Myocyte (in vitro differentiated cells): Measurements from ENCODE around the gene RBM33. TPM values are rescaled to one million over a fixed set of nuclear protein-coding genes. Genes with fewer than 3 reads are reported as not detected.
"Not testable (repeated sequence)": the region's sequence is repeated elsewhere in the genome, so short reads cannot be mapped to it uniquely, and the experiment has no call there.

ENCODE experiments used
- DNase-seq: peaks from one replicate; pipeline ENCODE4 v3.0.0-alpha.2; 2012; ENCODE audit warnings: low read depth
- total RNA-seq: library from RNA; depleted of rRNA; stranded (reverse); fragments of >200 nt; gene quantifications from 2 replicates; pipeline ENCODE4 v1.2.3, GENCODE V29; 2014

RBM33 gene
- total RNA-seq, 1 donor from 2014 or later, result 29.4 TPM

- DNase-seq, result not testable (repeated sequence)
These were observed 43.8 kb downstream of the RBM33 start for GRCh38 chr7:155688237-155688636.

DNA sequence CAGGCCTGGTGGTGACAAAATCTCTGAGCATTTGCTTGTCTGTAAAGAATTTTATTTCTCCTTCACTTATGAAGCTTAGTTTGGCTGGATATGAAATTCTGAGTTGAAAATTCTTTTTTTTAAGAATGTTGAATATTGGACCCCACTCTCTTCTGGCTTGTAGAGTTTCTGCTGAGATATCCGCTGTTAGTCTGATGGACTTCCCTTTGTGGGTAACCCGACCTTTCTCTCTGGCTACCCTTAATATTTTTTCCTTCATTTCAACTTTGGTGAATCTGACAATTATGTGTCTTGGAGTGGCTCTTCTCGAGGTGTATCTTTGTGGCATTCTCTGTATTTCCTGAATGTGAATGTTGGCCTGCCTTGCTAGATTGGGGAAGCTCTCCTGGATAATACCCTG lies 46.2 kb downstream of the RBM33 start:
- DNase-seq, result not testable (repeated sequence)

GRCh38 chr7:155692317-155692716 lies 47.9 kb downstream of the RBM33 start:
- DNase-seq, result no peak

DNA sequence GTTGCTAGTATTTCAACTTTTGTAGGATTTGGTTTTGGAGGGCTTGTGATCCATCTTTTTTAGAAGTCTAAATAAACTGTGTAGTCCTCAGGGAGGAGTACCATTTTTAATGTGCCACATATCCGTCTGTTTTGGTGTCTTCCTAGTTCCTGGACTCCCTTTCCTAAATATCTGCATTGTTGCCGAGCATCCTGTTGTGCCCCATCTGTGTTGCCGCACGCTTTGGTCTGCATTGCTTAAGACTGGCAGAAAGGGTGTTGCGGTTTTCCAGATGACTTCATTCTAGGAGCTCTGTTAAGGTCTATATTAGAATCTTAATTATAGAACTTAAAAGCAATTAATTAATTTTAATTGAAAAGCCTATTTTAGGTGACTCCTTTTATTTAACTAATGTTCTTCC lies 49.4 kb downstream of the RBM33 start:
- DNase-seq, result no peak

GRCh38 chr7:155694851-155695250 lies 50.4 kb downstream of the RBM33 start:
- peak; percentile 44 for DNase-seq

DNA sequence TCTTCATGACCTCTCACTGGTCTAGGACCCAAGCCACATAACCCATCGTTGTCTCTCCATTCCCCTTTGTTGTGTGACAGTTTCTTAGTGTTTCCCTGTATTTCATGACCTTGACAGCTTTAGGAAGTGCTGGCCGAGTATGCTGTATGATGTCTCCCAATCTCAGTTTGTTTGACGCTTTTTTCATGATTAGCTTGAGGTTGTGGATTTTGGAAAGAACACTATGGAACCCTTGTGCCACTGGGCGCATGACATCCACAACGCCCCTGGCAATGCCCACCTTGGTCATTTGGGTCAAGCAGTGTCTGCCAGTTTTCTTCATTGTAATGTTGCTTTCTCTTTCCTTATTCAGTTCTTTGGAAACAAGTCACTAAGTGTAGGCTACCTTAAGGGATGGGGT lies 52.3 kb downstream of the RBM33 start:
- DNase-seq, result no peak

DNA sequence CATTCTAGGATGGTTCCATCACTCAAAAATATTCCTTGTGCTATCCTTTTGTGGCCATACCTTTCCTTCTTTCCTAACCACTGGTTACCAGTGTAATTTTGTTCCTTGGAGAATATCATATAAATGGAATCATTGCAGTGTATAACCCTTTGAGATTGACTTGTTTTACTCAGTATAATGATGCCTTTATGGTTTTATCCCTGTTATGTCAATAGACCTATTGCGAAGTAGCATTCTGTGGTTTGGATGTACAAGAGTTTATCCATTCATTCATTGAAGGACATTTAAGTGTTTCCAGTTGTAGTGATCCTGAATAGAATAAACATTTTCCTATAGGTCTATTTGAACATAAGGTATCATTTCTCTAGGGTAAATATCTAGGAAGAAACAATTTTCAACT lies 54.2 kb downstream of the RBM33 start:
- DNase-seq, result no peak

DNA sequence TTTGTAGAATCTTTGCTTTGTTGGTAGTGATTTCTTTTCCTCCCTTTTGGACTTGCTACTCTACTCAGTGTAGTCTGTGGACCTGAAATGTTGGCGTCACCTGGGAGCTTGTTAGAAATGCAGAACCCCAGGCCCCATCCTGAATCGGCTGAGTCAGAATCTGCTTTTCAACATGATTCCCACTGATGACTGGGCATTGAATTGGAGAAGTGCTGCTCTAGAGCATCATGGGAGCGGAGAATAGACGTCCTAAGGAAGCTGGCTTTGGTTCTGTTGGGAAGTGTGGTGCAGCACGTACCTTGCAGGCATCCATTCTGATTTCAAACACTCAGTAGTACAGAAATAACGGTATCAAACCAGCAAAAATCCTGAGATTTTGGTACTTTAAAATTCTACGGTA lies 54.7 kb downstream of the RBM33 start:
- no peak for DNase-seq

- no peak for DNase-seq
These were observed 56.4 kb downstream of the RBM33 start for GRCh38 chr7:155700847-155701246.

DNA sequence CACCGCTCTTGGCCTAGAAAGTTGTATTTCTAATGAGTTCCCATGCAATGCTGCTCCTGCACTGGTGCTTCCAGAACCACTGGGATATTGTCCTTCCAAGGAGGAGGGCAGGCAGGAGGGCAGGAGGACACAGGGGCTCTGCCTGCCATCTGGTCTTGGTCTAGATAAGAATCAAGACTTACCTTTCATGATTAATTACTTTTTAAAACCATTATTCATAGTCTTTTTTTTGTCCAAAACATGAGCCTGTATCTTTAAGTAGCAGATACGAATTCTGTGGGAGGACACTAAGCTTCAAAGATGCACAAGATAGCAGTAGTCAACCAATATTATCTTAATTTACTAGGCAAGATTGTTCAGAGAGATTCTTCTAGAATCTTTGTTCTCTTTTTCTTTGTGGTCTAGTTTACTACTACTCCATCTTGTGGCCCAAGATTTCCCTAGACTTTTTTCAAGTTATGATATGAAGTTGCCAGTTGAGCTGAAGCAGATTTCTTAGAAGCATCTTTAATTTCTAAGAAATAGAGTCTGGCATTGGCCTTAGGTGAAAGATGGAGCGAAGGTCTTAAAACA lies 57.6 kb downstream of the RBM33 start:
- no peak for DNase-seq

- DNase-seq, result no peak
These were observed 58.2 kb downstream of the RBM33 start for GRCh38 chr7:155702616-155703015.

DNA sequence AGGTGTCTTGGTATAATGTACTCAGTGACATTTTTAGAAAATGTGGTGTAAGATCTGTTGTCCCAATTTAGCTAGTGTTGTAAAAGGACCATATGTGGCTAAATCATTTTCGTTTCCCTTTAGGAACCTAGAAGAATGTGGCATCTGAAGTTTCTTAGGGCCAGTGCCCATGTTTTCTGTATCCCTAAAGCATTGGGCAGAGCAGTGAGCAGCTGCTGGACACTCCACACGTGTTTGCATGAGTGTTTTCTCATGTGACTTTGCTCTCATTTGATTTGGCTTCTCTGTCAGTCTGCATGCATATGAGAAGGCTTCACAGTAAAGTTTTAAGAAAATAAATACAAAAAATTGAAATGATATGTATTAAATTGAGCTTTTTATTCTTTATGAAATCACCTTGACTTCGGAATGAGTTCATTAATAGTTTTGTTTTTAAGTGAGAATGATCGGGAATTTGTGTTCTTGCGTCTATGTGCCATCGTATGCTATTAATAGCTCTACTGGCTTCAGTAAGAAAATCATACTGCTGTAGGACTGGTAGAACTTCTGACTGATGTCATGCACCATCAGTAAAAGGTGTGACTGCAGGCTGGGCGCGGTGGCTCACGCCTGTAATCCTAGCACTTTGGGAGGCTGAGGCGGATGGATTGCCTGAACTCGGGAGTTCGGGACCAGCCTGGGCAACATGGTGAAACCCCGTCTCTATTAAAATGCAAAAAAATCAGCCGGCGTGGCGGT lies 61.3 kb downstream of the RBM33 start:
- peak; percentile 65 for DNase-seq

GRCh38 chr7:155706376-155706775 lies 61.9 kb downstream of the RBM33 start:
- no peak for DNase-seq

DNA sequence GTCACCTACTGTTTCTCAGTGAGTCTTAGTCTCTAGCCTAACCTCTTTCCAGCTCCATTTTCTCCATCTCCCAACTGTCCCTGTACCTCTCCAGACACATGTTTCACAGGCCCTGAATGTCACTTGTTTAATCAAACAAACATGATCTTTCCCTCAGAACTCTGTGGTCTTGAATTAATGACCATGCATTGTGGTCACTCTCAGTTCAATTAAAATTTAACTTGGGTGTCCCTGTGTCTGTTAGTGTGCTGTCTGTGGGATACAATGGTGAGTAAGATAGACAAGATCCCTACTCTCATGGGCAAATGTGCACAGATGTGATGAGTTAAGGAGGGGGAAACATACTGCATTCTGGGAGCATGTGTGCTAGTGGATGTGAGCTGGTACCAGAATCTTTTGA lies 65.0 kb downstream of the RBM33 start:
- DNase-seq, result no peak

DNA sequence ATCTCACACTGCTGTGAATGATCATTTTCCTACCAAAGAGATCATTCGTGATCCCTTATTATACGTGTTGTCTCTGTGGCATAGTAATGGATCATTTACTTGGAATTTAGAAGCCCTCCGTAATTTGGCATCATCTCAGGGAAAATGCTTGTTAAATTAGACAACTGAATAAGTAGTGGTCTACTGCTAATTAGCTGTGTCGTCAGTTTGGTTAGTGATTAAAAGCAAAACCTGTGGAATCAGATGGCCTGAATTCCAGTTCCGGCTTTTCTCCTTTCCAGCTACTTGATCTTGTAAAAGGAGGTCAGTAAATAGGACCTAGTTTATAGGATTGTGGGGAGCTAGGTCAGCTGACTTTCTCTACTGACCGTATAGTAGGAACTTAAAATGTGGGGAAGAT lies 65.6 kb downstream of the RBM33 start:
- no peak for DNase-seq

- no peak for DNase-seq
These were observed 66.1 kb downstream of the RBM33 start for GRCh38 chr7:155710530-155710929.

- no peak for DNase-seq
These were observed 66.6 kb downstream of the RBM33 start for GRCh38 chr7:155711081-155711480.

DNA sequence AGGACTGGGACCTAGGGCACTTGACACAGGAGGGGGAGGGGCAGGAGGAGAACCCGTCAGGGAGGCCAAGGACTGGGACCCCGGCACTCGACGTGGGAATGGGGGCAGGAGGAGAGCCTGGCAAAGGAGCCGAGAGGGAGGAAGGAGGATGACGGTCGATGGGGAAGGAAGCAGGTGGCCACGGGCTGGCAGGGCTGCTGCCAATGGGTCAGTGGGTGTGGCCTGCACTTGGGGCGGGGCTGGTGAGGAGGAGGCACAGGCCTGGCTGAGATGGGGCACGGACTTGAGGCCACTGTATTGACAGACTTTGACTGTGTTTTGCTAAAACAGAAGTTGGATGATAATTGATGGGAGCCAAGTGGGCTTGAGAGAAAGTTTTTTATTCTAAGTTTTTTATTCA lies 68.9 kb downstream of the RBM33 start:
- no peak for DNase-seq

DNA sequence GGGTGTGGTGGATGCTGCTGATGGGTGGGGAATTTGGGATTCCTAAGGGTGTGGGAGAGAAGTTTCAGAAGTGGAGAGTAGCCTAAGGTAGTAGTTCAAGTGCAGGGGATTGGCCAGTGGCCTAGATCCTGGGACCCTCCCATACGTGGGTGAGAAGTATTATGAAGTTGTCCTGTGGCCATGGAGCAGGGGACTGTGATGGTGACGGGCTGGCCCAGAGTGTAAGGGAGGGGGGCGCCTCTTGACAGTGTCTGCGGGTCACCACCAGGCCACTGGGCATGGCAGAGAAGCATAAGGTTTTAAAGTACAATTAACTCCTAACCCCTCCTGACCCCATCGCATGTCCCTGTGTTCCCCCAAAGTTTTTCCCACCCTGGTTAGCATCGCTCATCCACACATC lies 70.2 kb downstream of the RBM33 start:
- no peak for DNase-seq

- DNase-seq, result no peak
These were observed 70.8 kb downstream of the RBM33 start for GRCh38 chr7:155715111-155715805.

- no peak for DNase-seq
These were observed 72.7 kb downstream of the RBM33 start for GRCh38 chr7:155717010-155717744.

DNA sequence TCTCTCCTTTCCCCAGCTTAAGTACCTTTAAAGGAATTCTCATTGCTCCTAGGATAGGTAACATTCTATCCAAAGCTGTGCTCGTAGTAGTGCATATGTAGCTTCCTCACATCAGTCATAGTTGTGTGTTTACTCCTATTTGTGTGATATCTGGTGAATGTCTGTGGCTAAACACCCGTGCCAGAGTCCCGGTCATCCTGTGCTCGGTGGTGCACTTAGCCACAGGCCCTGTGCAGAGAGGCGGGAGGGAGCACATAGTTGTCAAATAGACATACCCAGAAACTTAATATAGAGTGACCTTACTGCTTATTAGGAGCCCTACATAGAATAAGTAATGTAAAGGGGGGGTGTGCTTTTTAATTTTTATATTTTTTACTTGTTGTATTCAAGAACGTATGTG lies 76.6 kb downstream of the RBM33 start:
- DNase-seq, result peak; percentile 43
